HG02763 (cell line): ENCODE data around the gene LRRC18.

ENCODE experiments used
- ATAC-seq: cut with Tn5 transposase; IDR thresholded peaks from one replicate; pipeline ENCODE4 v1.9.1; 2021; ENCODE audit warnings: mild to moderate bottlenecking, moderate library complexity; ENCODE audit not compliant: unreplicated experiment

LRRC18 gene

GRCh38 chr10:48923748-48924147 lies 15.9 kb downstream of the LRRC18 start:
- ATAC-seq = no peak

- ATAC-seq = no peak
Measured at GRCh38 chr10:48913674-48914073, 26.0 kb downstream of the LRRC18 start.

GRCh38 chr10:48910548-48910947 lies 29.1 kb downstream of the LRRC18 start:
- no peak for ATAC-seq

- ATAC-seq = no peak
Measured at GRCh38 chr10:48907730-48908129, 31.9 kb downstream of the LRRC18 start.

- ATAC-seq = no peak
Measured at GRCh38 chr10:48906841-48907240, 32.8 kb downstream of the LRRC18 start.

- no peak for ATAC-seq
Measured at GRCh38 chr10:48905311-48905710, 34.3 kb downstream of the LRRC18 start.

GRCh38 chr10:48904861-48905260 lies 34.8 kb downstream of the LRRC18 start:
- no peak for ATAC-seq

- no peak for ATAC-seq
Measured at GRCh38 chr10:48903151-48903550, 36.5 kb downstream of the LRRC18 start.

GRCh38 chr10:48902096-48902495 lies 37.5 kb downstream of the LRRC18 start:
- ATAC-seq = no peak

GRCh38 chr10:48901319-48901718 lies 38.3 kb downstream of the LRRC18 start:
- no peak for ATAC-seq

- no peak for ATAC-seq
Measured at GRCh38 chr10:48900371-48900801, 39.3 kb downstream of the LRRC18 start.

- ATAC-seq = no peak
Measured at GRCh38 chr10:48899781-48900180, 39.9 kb downstream of the LRRC18 start.

- no peak for ATAC-seq
Measured at GRCh38 chr10:48898426-48898825, 41.2 kb downstream of the LRRC18 start.

GRCh38 chr10:48897441-48897790 lies 42.2 kb downstream of the LRRC18 start:
- no peak for ATAC-seq

GRCh38 chr10:48896756-48897440 lies 42.7 kb downstream of the LRRC18 start:
- ATAC-seq = no peak

GRCh38 chr10:48895803-48896195 lies 43.8 kb downstream of the LRRC18 start:
- ATAC-seq = no peak

GRCh38 chr10:48894911-48895802 lies 44.5 kb downstream of the LRRC18 start:
- no peak for ATAC-seq

- ATAC-seq = no peak
Measured at GRCh38 chr10:48890888-48891850, 48.5 kb downstream of the LRRC18 start.

- no peak for ATAC-seq
Measured at GRCh38 chr10:48887982-48888381, 51.7 kb downstream of the LRRC18 start.

GRCh38 chr10:48885376-48885775 lies 54.3 kb downstream of the LRRC18 start:
- ATAC-seq = no peak
